Mononuclear cell (primary cell): ENCODE measurements around the gene MYH11. TPM values are rescaled to one million over a fixed set of nuclear protein-coding genes. Genes with fewer than 3 reads are reported as not detected.

Experiments
- H3K27me3 ChIP-seq: 2 replicates; pipeline ENCODE4 v1.6.0; 2011; ENCODE audit warnings: low read length, control low read depth; ENCODE audit not compliant: insufficient read depth
- H3K4me1 ChIP-seq: 2 replicates; pipeline ENCODE4 v1.5.1; 2011; ENCODE audit warnings: mild to moderate bottlenecking, low read length, control low read depth; ENCODE audit not compliant: insufficient read depth
- H3K4me3 ChIP-seq: 2 replicates; pipeline ENCODE4 v1.5.1; 2011; ENCODE audit warnings: mild to moderate bottlenecking, low read length, moderate library complexity
- H3K9me3 ChIP-seq: 2 replicates; pipeline ENCODE4 v1.5.1; 2011; ENCODE audit warnings: low read depth, mild to moderate bottlenecking, control low read depth, low read length
- total RNA-seq: library from RNA; depleted of rRNA; stranded (reverse); fragments of >200 nt; gene quantifications from one replicate; pipeline ENCODE4 v1.2.3, GENCODE V29; 2012

The MYH11 gene
- total RNA-seq, 1 donor: 0.10 TPM

DNA sequence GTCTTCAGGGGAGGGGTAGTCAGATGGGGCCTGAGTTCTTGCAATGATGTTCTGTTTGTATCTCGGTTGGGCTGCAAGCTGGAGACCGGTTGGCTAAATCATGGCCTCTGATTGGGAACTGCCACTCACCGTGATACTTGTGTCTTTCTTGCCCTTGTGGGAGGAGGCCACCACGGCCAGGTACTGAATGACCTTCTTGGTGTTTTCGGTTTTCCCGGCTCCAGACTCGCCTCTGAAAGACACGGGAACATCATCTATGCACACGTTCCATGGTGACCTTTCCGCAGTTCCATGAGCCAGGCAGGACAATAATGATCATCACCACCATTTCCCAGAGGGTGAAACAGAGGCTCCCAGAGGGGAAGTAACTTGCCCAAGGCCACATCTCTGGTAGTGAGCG lies 70.3 kb downstream of the MYH11 start:
- Histone ChIP-seq H3K4me1 (no peaks in the 10 kb centered on the region), H3K9me3 (no peaks in the 10 kb centered on the region), H3K4me3 (no peak overlapping the region), H3K27me3 (no peaks in the 10 kb centered on the region)

DNA sequence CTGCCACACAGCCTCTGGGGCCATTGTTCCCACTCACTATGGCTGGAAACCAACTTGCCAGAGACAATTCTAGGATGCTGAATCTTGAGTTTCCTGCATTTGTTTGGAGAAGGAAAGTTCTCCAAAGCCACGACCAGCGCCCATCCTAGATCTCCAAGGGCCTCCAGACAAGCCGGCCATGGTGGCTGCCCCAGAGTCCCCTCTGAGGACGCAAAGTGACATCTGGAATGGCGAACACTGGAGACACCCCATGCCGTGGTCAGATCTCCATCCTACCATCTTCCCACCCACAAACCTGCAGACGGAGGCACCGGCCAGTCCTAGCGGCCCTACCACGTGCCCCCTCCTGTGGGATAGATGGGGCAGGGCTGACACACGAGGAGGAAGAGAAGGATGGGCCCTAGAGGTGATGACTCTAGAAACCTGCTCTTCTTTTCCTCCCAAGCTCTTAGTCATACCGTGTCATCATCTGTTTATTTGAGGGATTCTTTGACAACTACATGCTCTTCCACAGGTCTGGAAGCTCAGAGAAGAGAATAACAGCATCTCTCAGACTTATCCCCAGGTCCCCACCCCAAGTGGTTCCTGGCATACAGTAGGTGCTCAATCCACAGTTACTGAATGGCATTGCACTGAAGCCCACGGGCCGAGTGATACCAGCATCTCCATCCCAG lies 71.3 kb downstream of the MYH11 start:
- Histone ChIP-seq H3K9me3 (no peaks in the 10 kb centered on the region), H3K4me1 (no peaks in the 10 kb centered on the region), H3K4me3 (no peak overlapping the region), H3K27me3 (no peaks in the 10 kb centered on the region)

GRCh38 chr16:15783985-15784384 lies 72.8 kb downstream of the MYH11 start:
- Histone ChIP-seq H3K4me1 (no peaks in the 10 kb centered on the region), H3K4me3 (no peak overlapping the region), H3K27me3 (no peaks in the 10 kb centered on the region), H3K9me3 (no peaks in the 10 kb centered on the region)

DNA sequence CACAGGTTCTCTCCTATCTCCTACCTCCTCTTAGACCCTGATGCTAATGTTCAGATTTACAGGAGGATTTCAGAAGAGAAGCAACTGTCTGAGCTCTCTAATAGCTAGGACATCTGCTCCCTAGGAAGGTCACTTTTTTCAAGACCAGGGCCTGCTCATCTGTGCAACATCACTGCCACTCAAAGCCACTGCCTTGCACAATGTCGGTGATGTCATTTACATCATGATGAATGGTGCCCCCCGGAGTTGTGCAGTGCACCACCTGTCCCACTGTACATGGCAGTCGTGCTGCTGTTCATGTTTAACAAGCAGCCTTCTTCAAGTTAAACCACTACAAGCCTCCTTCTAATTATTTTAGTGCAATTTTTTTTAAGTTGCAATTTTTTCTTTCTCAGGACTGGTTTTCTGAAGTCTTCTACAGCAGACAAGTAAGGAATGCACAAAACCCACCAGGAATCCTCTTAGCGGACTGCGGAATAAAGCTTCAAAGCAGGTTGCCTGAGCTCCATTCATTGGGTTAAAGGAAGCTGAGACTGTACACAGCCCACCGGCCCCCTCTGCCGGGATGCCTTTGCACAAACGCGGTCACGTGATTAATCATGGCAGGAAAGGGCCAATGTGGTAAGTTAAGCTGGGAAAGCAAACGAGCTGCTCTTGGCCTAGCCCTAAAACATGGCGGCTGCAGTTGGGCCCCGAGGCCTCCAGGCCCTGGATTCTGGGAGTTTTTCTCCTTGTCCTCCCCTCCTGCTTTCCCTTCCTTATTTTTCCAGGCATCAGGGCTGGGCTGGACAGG lies 74.1 kb downstream of the MYH11 start:
- Histone ChIP-seq H3K27me3 (no peaks in the 10 kb centered on the region), H3K4me1 (no peaks in the 10 kb centered on the region), H3K4me3 (no peak overlapping the region), H3K9me3 (no peaks in the 10 kb centered on the region)

DNA sequence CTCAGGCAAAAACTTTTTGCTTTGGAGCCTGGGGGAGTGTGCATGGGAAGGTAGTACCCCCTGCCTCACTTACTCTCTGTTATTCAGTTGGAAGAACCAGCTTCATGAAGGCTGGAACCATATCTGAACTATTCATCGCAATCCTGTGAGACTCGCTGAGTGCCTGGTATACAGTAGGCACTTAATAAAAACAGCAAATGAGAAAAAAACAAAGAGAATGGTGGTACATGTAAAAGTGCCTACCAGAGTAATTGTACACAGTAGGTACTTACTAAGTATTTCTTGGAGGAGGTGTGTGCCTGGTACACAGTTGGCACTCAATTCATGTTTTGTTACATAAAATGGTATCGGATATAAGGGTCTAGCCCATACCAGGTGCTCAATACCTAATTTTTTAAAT lies 75.2 kb downstream of the MYH11 start:
- no peak overlapping the region for H3K4me3 ChIP-seq
- no peaks in the 10 kb centered on the region for H3K9me3 ChIP-seq
- H3K4me1 ChIP-seq: no peaks in the 10 kb centered on the region
- no peaks in the 10 kb centered on the region for H3K27me3 ChIP-seq

GRCh38 chr16:15780805-15781204 lies 76.0 kb downstream of the MYH11 start:
- Histone ChIP-seq H3K9me3 (no peaks in the 10 kb centered on the region), H3K27me3 (no peaks in the 10 kb centered on the region), H3K4me1 (no peaks in the 10 kb centered on the region), H3K4me3 (no peak overlapping the region)

GRCh38 chr16:15779664-15780351 lies 77.0 kb downstream of the MYH11 start:
- no peaks in the 10 kb centered on the region for H3K27me3 ChIP-seq
- no peaks in the 10 kb centered on the region for H3K4me1 ChIP-seq
- no peaks in the 10 kb centered on the region for H3K9me3 ChIP-seq
- H3K4me3 ChIP-seq: no peak overlapping the region

GRCh38 chr16:15778999-15779614 lies 77.7 kb downstream of the MYH11 start:
- no peak overlapping the region for H3K4me3 ChIP-seq
- no peaks in the 10 kb centered on the region for H3K9me3 ChIP-seq
- H3K27me3 ChIP-seq: no peaks in the 10 kb centered on the region
- H3K4me1 ChIP-seq: no peaks in the 10 kb centered on the region

- H3K9me3 ChIP-seq: no peaks in the 10 kb centered on the region
- no peak overlapping the region for H3K4me3 ChIP-seq
- no peaks in the 10 kb centered on the region for H3K4me1 ChIP-seq
- H3K27me3 ChIP-seq: no peaks in the 10 kb centered on the region
Observed at GRCh38 chr16:15778204-15778743, 78.6 kb downstream of the MYH11 start.

GRCh38 chr16:15777533-15778203 lies 79.2 kb downstream of the MYH11 start:
- H3K9me3 ChIP-seq: no peaks in the 10 kb centered on the region
- H3K4me3 ChIP-seq: no peak overlapping the region
- H3K4me1 ChIP-seq: no peaks in the 10 kb centered on the region
- no peaks in the 10 kb centered on the region for H3K27me3 ChIP-seq

- Histone ChIP-seq H3K27me3 (no peaks in the 10 kb centered on the region), H3K4me3 (no peak overlapping the region), H3K4me1 (no peaks in the 10 kb centered on the region), H3K9me3 (no peaks in the 10 kb centered on the region)
Observed at GRCh38 chr16:15776572-15776971, 80.3 kb downstream of the MYH11 start.

GRCh38 chr16:15775663-15776304 lies 81.0 kb downstream of the MYH11 start:
- Histone ChIP-seq H3K9me3 (no peaks in the 10 kb centered on the region), H3K4me1 (no peaks in the 10 kb centered on the region), H3K27me3 (no peaks in the 10 kb centered on the region), H3K4me3 (no peak overlapping the region)

GRCh38 chr16:15775209-15775608 lies 81.6 kb downstream of the MYH11 start:
- H3K27me3 ChIP-seq: no peaks in the 10 kb centered on the region
- H3K4me1 ChIP-seq: no peaks in the 10 kb centered on the region
- H3K4me3 ChIP-seq: no peak overlapping the region
- H3K9me3 ChIP-seq: no peaks in the 10 kb centered on the region

DNA sequence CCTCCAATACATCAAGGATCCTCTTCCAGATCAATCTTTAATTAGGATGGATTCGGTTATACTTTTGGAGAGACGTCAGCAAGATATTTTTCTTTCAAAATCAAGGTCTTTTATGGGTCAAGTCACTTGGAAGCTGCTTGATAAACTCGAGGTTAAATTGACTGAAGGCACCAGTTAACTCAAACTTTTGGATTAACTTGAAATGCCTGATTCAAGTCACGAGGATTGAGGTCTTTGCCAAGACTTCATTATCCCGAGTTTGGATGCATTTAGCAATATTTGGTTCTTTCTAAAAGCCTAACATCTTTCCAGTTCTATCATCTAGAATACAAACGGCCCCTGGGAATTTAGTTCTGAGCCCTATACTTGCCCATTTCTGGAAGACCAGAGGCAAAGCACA lies 82.9 kb downstream of the MYH11 start:
- no peak overlapping the region for H3K4me3 ChIP-seq
- no peaks in the 10 kb centered on the region for H3K4me1 ChIP-seq
- H3K27me3 ChIP-seq: no peaks in the 10 kb centered on the region
- H3K9me3 ChIP-seq: no peaks in the 10 kb centered on the region
